ENCODE results near the gene LRMDA. TPM values are rescaled to one million over a fixed set of nuclear protein-coding genes. Genes with fewer than 3 reads are reported as not detected.

The LRMDA gene
- total RNA-seq, 1 donor from 2014 or later = 19.4 TPM

DNA sequence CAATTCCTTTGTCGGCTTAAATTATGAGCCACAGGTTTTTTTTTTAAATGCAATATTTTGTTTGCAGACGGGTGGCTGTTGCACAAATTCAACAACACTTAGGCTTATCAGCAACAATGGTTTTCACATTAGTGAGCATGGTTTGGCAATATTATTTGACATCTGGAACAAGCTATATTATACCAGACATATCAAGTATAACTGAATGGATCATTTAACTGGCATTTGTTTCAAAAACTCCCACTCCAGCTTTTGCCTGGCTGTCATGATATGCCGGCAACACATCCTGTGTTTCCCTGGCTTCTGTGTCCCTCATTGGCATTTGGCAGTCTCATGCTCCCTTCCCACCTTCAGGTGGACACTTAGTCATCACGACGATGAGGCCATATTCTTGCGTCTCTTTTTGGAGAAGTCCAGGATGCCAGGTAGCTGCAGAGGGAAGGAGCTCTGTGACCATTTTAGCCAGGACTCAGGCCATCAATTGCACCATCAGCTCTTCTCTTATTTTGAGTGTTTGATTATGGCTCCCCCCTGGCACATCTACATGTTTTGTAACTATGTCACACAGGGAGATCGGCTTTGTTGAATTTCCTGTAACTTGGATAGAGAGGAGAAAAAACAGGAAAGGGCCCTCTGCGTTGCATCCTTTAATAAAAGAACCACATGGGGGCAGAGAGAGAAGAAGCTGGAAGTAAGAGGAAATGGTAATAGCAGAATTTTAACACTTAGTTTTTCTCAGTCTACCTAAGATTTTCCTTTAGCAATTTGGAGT is 413.9 kb downstream of the LRMDA start:
- TF ChIP-seq, protein P1, sequence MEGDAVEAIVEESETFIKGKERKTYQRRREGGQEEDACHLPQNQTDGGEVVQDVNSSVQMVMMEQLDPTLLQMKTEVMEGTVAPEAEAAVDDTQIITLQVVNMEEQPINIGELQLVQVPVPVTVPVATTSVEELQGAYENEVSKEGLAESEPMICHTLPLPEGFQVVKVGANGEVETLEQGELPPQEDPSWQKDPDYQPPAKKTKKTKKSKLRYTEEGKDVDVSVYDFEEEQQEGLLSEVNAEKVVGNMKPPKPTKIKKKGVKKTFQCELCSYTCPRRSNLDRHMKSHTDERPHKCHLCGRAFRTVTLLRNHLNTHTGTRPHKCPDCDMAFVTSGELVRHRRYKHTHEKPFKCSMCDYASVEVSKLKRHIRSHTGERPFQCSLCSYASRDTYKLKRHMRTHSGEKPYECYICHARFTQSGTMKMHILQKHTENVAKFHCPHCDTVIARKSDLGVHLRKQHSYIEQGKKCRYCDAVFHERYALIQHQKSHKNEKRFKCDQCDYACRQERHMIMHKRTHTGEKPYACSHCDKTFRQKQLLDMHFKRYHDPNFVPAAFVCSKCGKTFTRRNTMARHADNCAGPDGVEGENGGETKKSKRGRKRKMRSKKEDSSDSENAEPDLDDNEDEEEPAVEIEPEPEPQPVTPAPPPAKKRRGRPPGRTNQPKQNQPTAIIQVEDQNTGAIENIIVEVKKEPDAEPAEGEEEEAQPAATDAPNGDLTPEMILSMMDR (IDR thresholded peaks at IDR 0.05; ENCODE audit: unreplicated experiment) = no peak
- H3K9me3 Mint-ChIP-seq (ENCODE audit: unreplicated experiment) = no peaks in the 10 kb centered on the region
- H3K27me3 Mint-ChIP-seq (ENCODE audit: unreplicated experiment) = peaks cover 3% of the 10 kb centered on the region
- H3K27ac Mint-ChIP-seq (ENCODE audit: unreplicated experiment) = peak overlapping the region; percentile 95
- DNase-seq (ENCODE audit: low spot score) = peak; percentile 12
- peak overlapping the region; percentile 68 for H3K4me3 Mint-ChIP-seq (ENCODE audit: unreplicated experiment)
- no peaks in the 10 kb centered on the region for H3K36me3 Mint-ChIP-seq (ENCODE audit: low read depth, unreplicated experiment)
- peaks cover 31% of the 10 kb centered on the region for H3K4me1 Mint-ChIP-seq (ENCODE audit: unreplicated experiment)

DNA sequence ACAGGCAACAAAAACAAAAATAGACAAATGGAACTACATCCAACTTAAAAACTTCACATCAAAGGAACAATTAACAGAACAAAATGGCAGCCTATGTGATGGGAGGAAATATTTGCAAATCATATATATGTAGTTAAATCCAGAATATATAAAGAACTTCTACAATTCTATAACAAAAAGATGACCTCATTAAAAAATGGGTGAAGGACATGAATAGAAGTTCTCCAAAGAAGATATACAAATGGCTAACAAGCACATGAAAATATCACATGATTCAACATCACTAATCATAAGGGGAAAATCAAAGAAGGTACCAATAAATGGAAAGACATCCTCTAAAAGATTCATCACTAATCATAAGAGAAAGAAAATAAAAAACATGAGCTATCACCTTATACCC is 416.1 kb downstream of the LRMDA start:
- H3K4me3 Mint-ChIP-seq (ENCODE audit: unreplicated experiment) = no peak overlapping the region
- no peak for DNase-seq (ENCODE audit: low spot score)
- no peaks in the 10 kb centered on the region for H3K36me3 Mint-ChIP-seq (ENCODE audit: low read depth, unreplicated experiment)
- H3K9me3 Mint-ChIP-seq (ENCODE audit: unreplicated experiment) = no peaks in the 10 kb centered on the region
- peaks cover 31% of the 10 kb centered on the region for H3K4me1 Mint-ChIP-seq (ENCODE audit: unreplicated experiment)
- TF ChIP-seq, protein P1 (IDR thresholded peaks at IDR 0.05; ENCODE audit: unreplicated experiment) = no peak
- peaks cover 3% of the 10 kb centered on the region for H3K27me3 Mint-ChIP-seq (ENCODE audit: unreplicated experiment)
- H3K27ac Mint-ChIP-seq (ENCODE audit: unreplicated experiment) = no peak overlapping the region

DNA sequence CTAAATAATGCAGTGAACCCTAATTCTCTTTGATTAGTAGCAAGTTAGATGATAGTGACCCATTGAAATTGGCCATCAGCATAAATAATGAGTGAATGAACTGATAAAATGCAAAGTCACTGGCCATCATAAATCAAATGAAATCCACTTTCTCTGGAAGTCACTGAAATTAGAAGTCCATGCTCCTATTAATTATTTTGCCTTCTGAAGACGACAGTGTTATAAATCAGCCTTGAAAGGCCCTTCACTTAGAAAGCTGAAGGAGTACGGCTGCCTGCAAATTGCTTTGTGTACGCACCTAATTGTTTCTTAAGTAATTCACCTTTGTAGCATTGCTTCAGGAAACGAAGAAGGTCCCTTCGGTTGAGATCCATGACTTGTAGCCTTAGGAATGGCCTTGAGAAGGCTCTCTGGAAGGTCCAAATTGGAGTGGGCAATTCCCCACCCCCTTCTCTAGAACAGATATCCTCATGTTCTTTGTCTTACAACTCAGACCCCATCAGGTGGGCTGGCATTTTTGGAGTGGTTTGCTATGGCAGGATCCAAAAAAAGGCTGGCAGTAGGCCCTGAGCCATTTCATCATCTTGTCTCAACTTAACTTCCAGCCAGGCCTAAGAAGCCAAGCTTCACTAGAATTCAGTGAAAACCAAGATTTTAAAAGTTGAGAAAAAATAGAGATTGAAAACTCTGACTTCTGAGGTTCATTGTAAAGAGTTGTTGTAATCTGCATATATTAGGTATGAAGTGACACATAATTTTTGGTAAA is 420.3 kb downstream of the LRMDA start:
- no peak overlapping the region for H3K4me3 Mint-ChIP-seq (ENCODE audit: unreplicated experiment)
- TF ChIP-seq, protein P1 (IDR thresholded peaks at IDR 0.05; ENCODE audit: unreplicated experiment) = no peak
- H3K27ac Mint-ChIP-seq (ENCODE audit: unreplicated experiment) = no peak overlapping the region
- H3K9me3 Mint-ChIP-seq (ENCODE audit: unreplicated experiment) = no peaks in the 10 kb centered on the region
- no peak for DNase-seq (ENCODE audit: low spot score)
- peaks cover 8% of the 10 kb centered on the region for H3K4me1 Mint-ChIP-seq (ENCODE audit: unreplicated experiment)
- no peaks in the 10 kb centered on the region for H3K27me3 Mint-ChIP-seq (ENCODE audit: unreplicated experiment)
- no peaks in the 10 kb centered on the region for H3K36me3 Mint-ChIP-seq (ENCODE audit: low read depth, unreplicated experiment)

DNA sequence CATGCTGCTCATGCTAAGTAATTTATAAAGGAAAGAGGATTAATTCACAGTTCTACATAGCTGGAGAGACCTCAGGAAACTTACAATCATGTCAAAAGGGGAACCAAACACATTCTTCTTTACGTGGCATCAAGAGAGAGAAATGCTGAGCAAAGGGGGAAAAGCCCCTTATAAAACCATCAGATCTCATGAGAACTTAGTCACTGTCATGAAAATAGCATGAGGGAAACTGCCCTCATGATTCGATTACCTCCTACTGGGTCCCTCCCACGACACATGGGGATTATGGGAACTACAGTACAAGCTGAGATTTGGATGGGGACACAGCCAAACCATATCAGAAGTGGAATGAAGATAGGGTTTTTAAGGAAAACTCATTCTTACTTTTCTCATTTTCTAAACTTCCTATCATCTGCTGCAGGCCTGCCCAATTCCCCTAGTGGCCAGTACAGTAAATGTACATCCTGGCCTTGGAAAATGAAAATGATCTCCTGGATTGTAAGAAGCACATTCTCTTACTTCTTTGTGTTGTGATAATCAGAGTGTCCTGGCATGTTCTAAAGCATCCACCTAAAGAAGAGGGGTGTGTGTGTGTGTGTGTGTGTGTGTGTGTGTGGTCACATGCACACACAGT is 421.5 kb downstream of the LRMDA start:
- DNase-seq (ENCODE audit: low spot score) = no peak
- no peak overlapping the region for H3K4me3 Mint-ChIP-seq (ENCODE audit: unreplicated experiment)
- no peaks in the 10 kb centered on the region for H3K27me3 Mint-ChIP-seq (ENCODE audit: unreplicated experiment)
- H3K4me1 Mint-ChIP-seq (ENCODE audit: unreplicated experiment) = peaks cover 13% of the 10 kb centered on the region
- H3K9me3 Mint-ChIP-seq (ENCODE audit: unreplicated experiment) = no peaks in the 10 kb centered on the region
- TF ChIP-seq, protein P1 (IDR thresholded peaks at IDR 0.05; ENCODE audit: unreplicated experiment) = peak; percentile 46
- no peak overlapping the region for H3K27ac Mint-ChIP-seq (ENCODE audit: unreplicated experiment)
- H3K36me3 Mint-ChIP-seq (ENCODE audit: low read depth, unreplicated experiment) = no peaks in the 10 kb centered on the region
